SK-N-SH (cell line): Measurements from ENCODE around the gene WFDC11. TPM values are rescaled to one million over a fixed set of nuclear protein-coding genes. Genes with fewer than 3 reads are reported as not detected.

Experiments
- CTCF ChIA-PET: fragments of 300-600, 350-600 bp; formaldehyde crosslinking; extraction: SDS; loops from one replicate; lab custom pipeline; 2021; lab: Yijun Ruan, JAX
- POLR2A ChIA-PET: fragments of 350-600 bp; sonication (Branson Sonifier 250); formaldehyde crosslinking; extraction: SDS; loops from one replicate; lab custom pipeline; 2020; ENCODE audit warnings: antibody characterized with exemption, inconsistent platforms; lab: Yijun Ruan, JAX
- DNase-seq: peaks from one replicate; pipeline ENCODE4 v3.0.0; 2012
- H2AFZ ChIP-seq: fragments of 200-600 bp; sonication (generic); 2 replicates; pipeline ENCODE4 v1.8.1; 2016; ENCODE audit warnings: antibody characterized with exemption, mild to moderate bottlenecking, low read depth
- H3F3A ChIP-seq: fragments of 200-600 bp; sonication (generic); replicated peaks from 2 replicates; pipeline ENCODE3; 2016; ENCODE audit warnings: antibody characterized with exemption, mild to moderate bottlenecking; ENCODE audit not compliant: insufficient read depth
- H3K27ac ChIP-seq, 2 experiments: fragments of 200-500 bp in 1 of 2; fragments of 200-600 bp in 1 of 2; sonication (Bioruptor generic) in 1 of 2; sonication (generic), shearing (Covaris generic) in 1 of 2; 2 replicates each; pipeline versions ENCODE4 v1.5.1 to v1.6.1; 2014 to 2016; ENCODE audit warnings: low read depth in 2 of 2, inconsistent platforms in 1 of 2, low read length in 1 of 2, mild to moderate bottlenecking in 1 of 2, mixed read lengths in 1 of 2
- H3K27me3 ChIP-seq: fragments of 200-600 bp; sonication (generic), shearing (Covaris generic); 2 replicates; pipeline ENCODE4 v1.6.1; 2016; ENCODE audit warnings: mixed run types; ENCODE audit not compliant: insufficient read depth
- H3K36me3 ChIP-seq, 2 experiments: fragments of 200-500 bp in 1 of 2; fragments of 200-600 bp in 1 of 2; sonication (Bioruptor generic) in 1 of 2; sonication (generic) in 1 of 2; replicated peaks in 1 of 2; 2 replicates each; pipeline versions ENCODE3 to v1.5.1; 2014 to 2016; ENCODE audit warnings: low read length in 1 of 2, mild to moderate bottlenecking in 1 of 2; ENCODE audit not compliant: insufficient read depth in 2 of 2, control insufficient read depth in 1 of 2
- H3K4me1 ChIP-seq, 2 experiments: fragments of 200-500 bp in 1 of 2; fragments of 200-600 bp in 1 of 2; sonication (Bioruptor generic) in 1 of 2; sonication (generic), shearing (Covaris generic) in 1 of 2; 2 replicates each; pipeline versions ENCODE4 v1.5.1 to v1.6.1; 2014 to 2016; ENCODE audit warnings: low read depth in 1 of 2, low read length in 1 of 2, mixed run types in 1 of 2; ENCODE audit not compliant: insufficient read depth in 2 of 2, control insufficient read depth in 1 of 2
- H3K4me2 ChIP-seq: fragments of 200-600 bp; sonication (generic), shearing (Covaris generic); 2 replicates; pipeline ENCODE4 v1.6.1; 2017; ENCODE audit warnings: mixed run types
- H3K4me3 ChIP-seq, 2 experiments: fragments of 200-500 bp in 1 of 2; fragments of 200-600 bp in 1 of 2; sonication (Bioruptor generic) in 1 of 2; sonication (generic), shearing (Covaris generic) in 1 of 2; 2 replicates each; pipeline versions ENCODE4 v1.5.1 to v1.8.1; 2014 to 2016; ENCODE audit warnings: low read depth in 2 of 2, inconsistent platforms in 1 of 2, low read length in 1 of 2, mild to moderate bottlenecking in 1 of 2, mixed read lengths in 1 of 2, moderate library complexity in 1 of 2
- H3K79me2 ChIP-seq: fragments of 200-600 bp; sonication (generic); 2 replicates; pipeline ENCODE4 v1.8.1; 2017; ENCODE audit warnings: mild to moderate bottlenecking; ENCODE audit not compliant: insufficient read depth
- H3K9ac ChIP-seq: fragments of 200-600 bp; sonication (generic); 2 replicates; pipeline ENCODE4 v1.6.1; 2017; ENCODE audit warnings: mixed run types
- H3K9me2 ChIP-seq: fragments of 200-600 bp; sonication (generic); 2 replicates; pipeline ENCODE4 v1.6.1; 2017; ENCODE audit warnings: mixed run types
- H3K9me3 ChIP-seq: fragments of 200-600 bp; sonication (generic); 2 replicates; pipeline ENCODE4 v1.6.1; 2017; ENCODE audit warnings: mixed run types, mild to moderate bottlenecking, moderate library complexity
- H4K20me1 ChIP-seq: fragments of 200-600 bp; sonication (generic); 2 replicates; pipeline ENCODE4 v1.6.1; 2017; ENCODE audit warnings: mild to moderate bottlenecking, mixed run types; ENCODE audit not compliant: insufficient read depth
- CHD2 ChIP-seq: fragments of 150-350 bp; IDR thresholded peaks from 2 replicates; pipeline ENCODE4 v1.6.1; 2018; ENCODE audit warnings: low read length; ENCODE audit not compliant: partially characterized antibody
- ELF1 ChIP-seq: IDR thresholded peaks from 2 replicates; pipeline ENCODE4 v1.4.0; 2012
- EZH2phosphoT487 ChIP-seq: fragments of 200-600 bp; sonication (generic); IDR thresholded peaks from 2 replicates; pipeline ENCODE4 v1.6.1; 2017; ENCODE audit warnings: low read depth, mixed run types, mild to moderate bottlenecking, antibody characterized with exemption, moderate library complexity, borderline replicate concordance
- FOXJ3 ChIP-seq: sonication (generic); formaldehyde crosslinking; IDR thresholded peaks from 2 replicates; pipeline ENCODE4 v1.5.1; 2020; ENCODE audit warnings: mild to moderate bottlenecking, missing genetic modification reagents
- FOXM1 ChIP-seq: IDR thresholded peaks from 2 replicates; pipeline ENCODE4 v1.4.0; 2012; ENCODE audit warnings: low read depth, mild to moderate bottlenecking
- JUND ChIP-seq: IDR thresholded peaks from 2 replicates; pipeline ENCODE4 v1.4.0; 2012
- MXI1 ChIP-seq: IDR thresholded peaks from 2 replicates; pipeline ENCODE4 v1.6.1; 2012; ENCODE audit warnings: mild to moderate bottlenecking, low read depth, low read length, improper control_type of control experiment
- NRF1 ChIP-seq: IDR thresholded peaks from 2 replicates; pipeline ENCODE4 v1.6.1; 2012; ENCODE audit warnings: low read depth, mild to moderate bottlenecking, low read length
- POLR2AphosphoS5 ChIP-seq: IDR thresholded peaks from 2 replicates; pipeline ENCODE4 v1.6.1; 2012; ENCODE audit warnings: low read depth, low read length
- RCOR1 ChIP-seq: fragments of 150-350 bp; IDR thresholded peaks from 2 replicates; pipeline ENCODE4 v1.6.1; 2017; ENCODE audit warnings: antibody characterized with exemption, low read length
- RFX5 ChIP-seq: IDR thresholded peaks from 2 replicates; pipeline ENCODE4 v1.6.1; 2012; ENCODE audit warnings: mild to moderate bottlenecking, improper control_type of control experiment, low read length
- TAF1 ChIP-seq: IDR thresholded peaks from 2 replicates; pipeline ENCODE4 v1.6.1; 2012; ENCODE audit warnings: low read depth, mild to moderate bottlenecking, low read length, moderate library complexity, borderline replicate concordance
- YY1 ChIP-seq: IDR thresholded peaks from 2 replicates; pipeline ENCODE4 v1.4.0; 2012; ENCODE audit warnings: low read depth, mild to moderate bottlenecking
- WGBS: methylation state at CpG from one replicate; pipeline ENCODE4 v1.1.6; 2017; ENCODE audit warnings: low lambda C conversion rate; 5-methylcytosine and 5-hydroxymethylcytosine counted together
- polyA plus RNA-seq, 3 experiments: library from polyadenylated mRNA; depleted of rRNA; stranded (reverse); fragments of >200 nt; gene quantifications; 2 replicates each; pipeline ENCODE4 v1.2.3, GENCODE V29; 2012
- TF ChIP-seq, protein P1 (sequence below): IDR thresholded peaks from 2 replicates; pipeline ENCODE4 v1.4.0; 2012; ENCODE audit warnings: low read depth
- TF ChIP-seq, protein P2 (sequence below): fragments of 150-350 bp; IDR thresholded peaks from 2 replicates; pipeline ENCODE4 v1.6.1; 2016; ENCODE audit warnings: mild to moderate bottlenecking, low read depth, low read length
- TF ChIP-seq, protein P3 (sequence below): IDR thresholded peaks from 2 replicates; pipeline ENCODE4 v1.6.1; 2012; ENCODE audit warnings: mild to moderate bottlenecking, low read depth, low read length, moderate library complexity

The WFDC11 gene
- polyA plus RNA-seq, 1 of the 3 experiments (the other 2 are of a cell fraction) = not detected

DNA sequence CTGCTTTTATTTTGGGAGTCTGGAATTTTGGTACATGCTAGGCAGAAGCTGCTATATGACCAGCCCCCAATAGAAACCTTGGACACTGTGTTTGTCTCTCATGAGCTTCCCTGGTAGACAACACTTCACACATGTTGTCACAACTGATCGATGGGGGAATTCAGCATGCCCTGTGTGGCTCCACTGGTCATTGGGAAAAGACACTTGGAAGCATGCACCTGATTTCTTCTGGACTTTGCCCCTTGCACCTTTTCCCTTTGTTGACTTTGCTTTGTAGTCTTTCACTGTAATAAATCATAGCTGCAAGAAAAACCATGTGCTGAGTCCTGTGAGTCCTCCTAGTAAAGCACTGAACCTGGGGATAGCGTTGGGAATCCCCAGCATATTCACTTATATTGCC is 48.4 kb downstream of the WFDC11 start:
- no peaks in the 10 kb centered on the region for H3F3A ChIP-seq
- H3K9me3 ChIP-seq = no peaks in the 10 kb centered on the region
- H3K4me1 ChIP-seq = no peaks in the 10 kb centered on the region
- POLR2A ChIA-PET = no interaction called here
- no peaks in the 10 kb centered on the region for H3K9me2 ChIP-seq
- no peak overlapping the region for H3K4me2 ChIP-seq
- no peak for DNase-seq
- H3K9ac ChIP-seq = no peak overlapping the region
- no peaks in the 10 kb centered on the region for H4K20me1 ChIP-seq
- WGBS = 0% methylated on average over 2 of the region's 2 CpGs
- TF ChIP-seq, protein P1, sequence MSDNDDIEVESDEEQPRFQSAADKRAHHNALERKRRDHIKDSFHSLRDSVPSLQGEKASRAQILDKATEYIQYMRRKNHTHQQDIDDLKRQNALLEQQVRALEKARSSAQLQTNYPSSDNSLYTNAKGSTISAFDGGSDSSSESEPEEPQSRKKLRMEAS = no peak
- TF ChIP-seq FOXM1 (no peak), TAF1 (no peak), POLR2AphosphoS5 (no peak), RFX5 (no peak), YY1 (no peak)
- TF ChIP-seq, protein P2, sequence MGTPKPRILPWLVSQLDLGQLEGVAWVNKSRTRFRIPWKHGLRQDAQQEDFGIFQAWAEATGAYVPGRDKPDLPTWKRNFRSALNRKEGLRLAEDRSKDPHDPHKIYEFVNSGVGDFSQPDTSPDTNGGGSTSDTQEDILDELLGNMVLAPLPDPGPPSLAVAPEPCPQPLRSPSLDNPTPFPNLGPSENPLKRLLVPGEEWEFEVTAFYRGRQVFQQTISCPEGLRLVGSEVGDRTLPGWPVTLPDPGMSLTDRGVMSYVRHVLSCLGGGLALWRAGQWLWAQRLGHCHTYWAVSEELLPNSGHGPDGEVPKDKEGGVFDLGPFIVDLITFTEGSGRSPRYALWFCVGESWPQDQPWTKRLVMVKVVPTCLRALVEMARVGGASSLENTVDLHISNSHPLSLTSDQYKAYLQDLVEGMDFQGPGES = no peak
- TF ChIP-seq, protein P3, sequence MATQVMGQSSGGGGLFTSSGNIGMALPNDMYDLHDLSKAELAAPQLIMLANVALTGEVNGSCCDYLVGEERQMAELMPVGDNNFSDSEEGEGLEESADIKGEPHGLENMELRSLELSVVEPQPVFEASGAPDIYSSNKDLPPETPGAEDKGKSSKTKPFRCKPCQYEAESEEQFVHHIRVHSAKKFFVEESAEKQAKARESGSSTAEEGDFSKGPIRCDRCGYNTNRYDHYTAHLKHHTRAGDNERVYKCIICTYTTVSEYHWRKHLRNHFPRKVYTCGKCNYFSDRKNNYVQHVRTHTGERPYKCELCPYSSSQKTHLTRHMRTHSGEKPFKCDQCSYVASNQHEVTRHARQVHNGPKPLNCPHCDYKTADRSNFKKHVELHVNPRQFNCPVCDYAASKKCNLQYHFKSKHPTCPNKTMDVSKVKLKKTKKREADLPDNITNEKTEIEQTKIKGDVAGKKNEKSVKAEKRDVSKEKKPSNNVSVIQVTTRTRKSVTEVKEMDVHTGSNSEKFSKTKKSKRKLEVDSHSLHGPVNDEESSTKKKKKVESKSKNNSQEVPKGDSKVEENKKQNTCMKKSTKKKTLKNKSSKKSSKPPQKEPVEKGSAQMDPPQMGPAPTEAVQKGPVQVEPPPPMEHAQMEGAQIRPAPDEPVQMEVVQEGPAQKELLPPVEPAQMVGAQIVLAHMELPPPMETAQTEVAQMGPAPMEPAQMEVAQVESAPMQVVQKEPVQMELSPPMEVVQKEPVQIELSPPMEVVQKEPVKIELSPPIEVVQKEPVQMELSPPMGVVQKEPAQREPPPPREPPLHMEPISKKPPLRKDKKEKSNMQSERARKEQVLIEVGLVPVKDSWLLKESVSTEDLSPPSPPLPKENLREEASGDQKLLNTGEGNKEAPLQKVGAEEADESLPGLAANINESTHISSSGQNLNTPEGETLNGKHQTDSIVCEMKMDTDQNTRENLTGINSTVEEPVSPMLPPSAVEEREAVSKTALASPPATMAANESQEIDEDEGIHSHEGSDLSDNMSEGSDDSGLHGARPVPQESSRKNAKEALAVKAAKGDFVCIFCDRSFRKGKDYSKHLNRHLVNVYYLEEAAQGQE = no peak
- TF ChIP-seq, all 33 proteins: peak for 0
- Histone ChIP-seq H3K79me2 (no peaks in the 10 kb centered on the region), H2AFZ (no peak overlapping the region), H3K36me3 (no peaks in the 10 kb centered on the region), H3K27me3 (peaks cover 6% of the 10 kb centered on the region; the same call in 1 of the 2 replicates), H3K27ac (no peak overlapping the region), H3K4me3 (no peak overlapping the region)
- CTCF ChIA-PET = no interaction called here

DNA sequence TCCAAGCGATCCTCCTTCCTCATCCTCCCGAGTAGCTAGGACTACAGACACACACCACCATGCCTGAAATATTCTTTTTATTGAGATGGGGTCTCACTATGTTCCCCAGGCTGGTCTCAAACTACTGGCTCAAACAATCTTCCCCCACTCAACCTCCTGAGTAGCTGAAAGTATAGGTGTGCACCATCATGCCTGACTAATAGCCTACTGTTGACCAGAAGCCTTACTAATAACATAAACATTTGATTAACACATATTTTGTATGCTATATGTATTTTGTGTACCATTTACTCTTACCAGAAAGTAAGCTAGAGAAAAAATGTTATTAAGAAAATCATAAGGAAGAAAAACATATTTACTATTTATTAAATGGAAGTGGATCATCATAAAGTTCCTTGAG is 52.4 kb downstream of the WFDC11 start:
- Histone ChIP-seq H3K79me2 (no peaks in the 10 kb centered on the region), H4K20me1 (no peaks in the 10 kb centered on the region), H3F3A (no peaks in the 10 kb centered on the region), H3K9me2 (no peaks in the 10 kb centered on the region), H3K4me2 (no peak overlapping the region), H3K27ac (no peak overlapping the region), H3K4me3 (no peak overlapping the region), H3K9me3 (no peaks in the 10 kb centered on the region), H3K9ac (no peak overlapping the region), H3K27me3 (peaks cover 6% of the 10 kb centered on the region; the same call in 1 of the 2 replicates), H2AFZ (no peak overlapping the region), H3K4me1 (no peaks in the 10 kb centered on the region), H3K36me3 (no peaks in the 10 kb centered on the region)
- POLR2A ChIA-PET = no interaction called here
- no peak for DNase-seq
- 6% methylated on average over 2 of the region's 2 CpGs for WGBS
- CTCF ChIA-PET = interaction anchor here (0.6 kb wide), 1 partner anchor 314 kb away, joined by 3 read pairs; no protein-coding TSS in a partner anchor
- TF ChIP-seq MXI1 = no peak
- TF ChIP-seq ELF1 = no peak
- TF ChIP-seq JUND = no peak
- TF ChIP-seq FOXJ3 (CRISPR knock-in tag) = no peak
- no peak for TF ChIP-seq NRF1
- TF ChIP-seq RCOR1 = no peak
- TF ChIP-seq CHD2 = no peak
- no peak for TF ChIP-seq EZH2phosphoT487
- no peak for TF ChIP-seq YY1
